ENCODE data around the gene RHBDL1.

Gene RHBDL1

DNA sequence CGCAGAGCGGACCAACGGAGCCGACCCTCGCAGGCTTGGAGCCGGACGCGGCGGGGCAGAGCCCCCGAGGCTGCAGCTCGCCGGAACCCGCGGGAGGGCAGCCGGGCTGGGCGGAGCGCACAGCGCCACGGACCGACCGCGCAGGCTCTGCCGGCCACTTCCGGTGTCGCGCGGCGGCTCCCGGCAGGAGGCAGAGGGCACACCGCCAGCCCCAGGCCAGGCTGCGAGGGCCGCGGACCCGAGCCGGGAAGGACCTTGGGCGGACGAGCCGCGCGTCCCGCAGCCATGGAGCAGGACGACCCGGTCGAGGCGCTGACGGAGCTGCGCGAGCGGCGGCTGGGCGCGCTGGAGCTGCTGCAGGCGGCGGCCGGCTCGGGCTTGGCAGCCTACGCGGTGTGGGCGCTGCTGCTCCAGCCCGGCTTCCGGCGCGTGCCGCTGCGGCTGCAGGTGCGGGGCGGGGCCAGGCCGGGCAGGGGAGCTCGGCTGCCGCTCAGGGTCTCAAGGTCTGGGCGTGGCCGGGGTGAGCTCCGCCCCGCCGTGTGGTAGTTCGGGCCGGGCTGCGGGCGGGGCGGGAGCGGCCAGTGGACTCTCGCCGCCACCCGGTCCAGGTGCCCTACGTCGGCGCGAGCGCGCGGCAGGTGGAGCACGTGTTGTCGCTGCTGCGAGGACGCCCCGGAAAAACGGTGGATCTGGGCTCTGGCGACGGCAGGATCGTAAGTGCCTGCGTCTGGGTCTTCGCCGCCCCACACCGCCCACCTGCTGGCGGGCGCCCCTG lies 45.7 kb downstream of the RHBDL1 start, which contains the start of gene ANTKMT:
Gene ANTKMT, plus strand, starts transcription at position 157 of the 775 bp plus-strand sequence. Its CDS starts 129 bp downstream, at position 286.
- DNase-seq (ENCODE audit: low read depth): peak; percentile 49

DNA sequence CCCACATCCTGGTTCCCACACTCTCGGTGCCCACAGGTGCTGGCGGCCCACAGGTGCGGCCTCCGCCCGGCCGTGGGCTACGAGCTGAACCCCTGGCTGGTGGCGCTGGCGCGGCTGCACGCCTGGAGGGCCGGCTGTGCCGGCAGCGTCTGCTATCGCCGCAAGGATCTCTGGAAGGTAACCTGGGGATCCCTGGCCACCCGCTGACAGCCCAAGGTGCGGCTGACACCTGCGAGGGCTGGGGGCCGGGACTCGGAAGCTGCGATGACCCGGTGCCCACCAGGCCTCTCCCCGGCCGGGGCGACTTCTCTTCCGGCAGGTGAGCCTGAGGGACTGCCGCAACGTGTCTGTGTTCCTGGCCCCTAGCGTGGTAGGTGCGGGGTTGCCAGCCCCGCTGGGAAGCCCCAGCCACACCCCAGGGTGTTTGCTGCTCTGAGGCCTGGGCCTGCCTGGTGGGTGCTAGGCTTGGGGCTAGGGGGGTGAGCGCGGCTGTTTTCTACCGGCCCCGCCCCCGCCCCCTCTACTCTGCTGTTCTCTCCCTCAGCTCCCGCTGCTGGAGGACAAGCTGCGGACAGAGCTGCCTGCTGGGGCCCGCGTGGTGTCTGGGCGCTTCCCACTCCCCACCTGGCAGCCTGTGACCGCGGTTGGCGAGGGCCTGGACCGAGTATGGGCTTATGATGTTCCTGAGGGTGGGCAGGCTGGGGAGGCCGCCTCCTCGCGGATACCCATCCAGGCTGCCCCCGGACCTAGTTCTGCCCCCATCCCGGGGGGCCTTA lies 46.5 kb downstream of the RHBDL1 start:
- DNase-seq (ENCODE audit: low read depth): no peak

DNA sequence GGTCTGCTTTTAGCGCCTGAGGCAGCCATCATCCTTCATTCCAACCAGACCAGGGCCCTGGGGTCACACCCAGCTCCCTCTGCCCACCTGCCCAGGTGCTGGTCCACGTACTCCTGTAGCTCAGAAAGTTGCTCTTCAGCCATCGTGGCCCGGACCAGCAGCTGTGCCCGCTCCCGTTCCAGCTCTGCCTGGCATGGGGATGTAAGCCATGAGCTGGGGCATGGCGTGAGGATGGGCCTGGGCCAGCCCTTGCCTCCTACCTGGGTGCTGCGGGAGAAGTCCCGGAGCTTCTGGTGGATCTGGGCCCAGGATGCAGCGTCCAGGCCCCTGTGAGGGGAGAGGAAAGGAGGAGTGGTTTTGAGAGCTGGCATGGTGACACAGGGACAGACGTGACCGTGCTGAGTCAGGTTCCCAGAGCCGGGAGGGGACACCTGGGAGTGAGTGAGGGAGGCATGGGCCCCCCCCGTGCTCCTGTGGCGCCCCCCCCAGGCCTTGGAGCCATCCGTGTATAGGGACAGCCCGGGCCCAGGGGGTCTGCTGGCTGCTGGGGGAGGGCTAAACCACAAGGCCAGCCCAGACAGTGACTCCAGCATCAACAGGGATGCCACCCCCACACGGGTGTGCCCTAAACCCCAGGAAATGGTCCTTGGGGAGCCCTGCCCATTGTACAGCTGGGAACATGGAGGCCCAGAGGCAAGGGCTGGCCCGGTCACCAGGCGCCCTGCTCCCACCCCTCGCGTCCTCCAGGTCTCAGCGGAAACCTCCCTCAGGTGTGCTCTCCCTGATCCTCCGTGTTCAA lies 47.6 kb downstream of the RHBDL1 start:
- no peak for DNase-seq (ENCODE audit: low read depth)

DNA sequence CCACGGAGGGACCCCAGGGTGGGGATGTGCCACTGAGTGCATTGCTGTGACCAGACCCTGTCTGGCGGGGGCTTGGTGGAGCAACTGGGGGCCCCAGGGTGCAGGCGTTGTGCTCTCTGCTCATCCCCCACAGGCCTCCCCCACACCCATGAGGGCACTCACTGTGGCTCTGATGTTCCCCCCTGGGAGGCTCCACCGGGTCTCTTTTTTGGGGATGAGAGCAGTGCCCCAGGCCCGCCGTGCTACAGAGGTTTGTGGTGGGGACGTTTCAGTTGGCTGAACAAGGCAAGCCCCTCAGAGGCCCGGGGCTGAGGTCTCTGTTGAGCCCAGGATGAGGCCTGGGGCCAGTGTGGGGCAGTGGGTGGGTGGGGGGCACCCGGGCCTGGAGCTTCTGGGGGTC lies 48.2 kb downstream of the RHBDL1 start:
- no peak for DNase-seq (ENCODE audit: low read depth)

DNA sequence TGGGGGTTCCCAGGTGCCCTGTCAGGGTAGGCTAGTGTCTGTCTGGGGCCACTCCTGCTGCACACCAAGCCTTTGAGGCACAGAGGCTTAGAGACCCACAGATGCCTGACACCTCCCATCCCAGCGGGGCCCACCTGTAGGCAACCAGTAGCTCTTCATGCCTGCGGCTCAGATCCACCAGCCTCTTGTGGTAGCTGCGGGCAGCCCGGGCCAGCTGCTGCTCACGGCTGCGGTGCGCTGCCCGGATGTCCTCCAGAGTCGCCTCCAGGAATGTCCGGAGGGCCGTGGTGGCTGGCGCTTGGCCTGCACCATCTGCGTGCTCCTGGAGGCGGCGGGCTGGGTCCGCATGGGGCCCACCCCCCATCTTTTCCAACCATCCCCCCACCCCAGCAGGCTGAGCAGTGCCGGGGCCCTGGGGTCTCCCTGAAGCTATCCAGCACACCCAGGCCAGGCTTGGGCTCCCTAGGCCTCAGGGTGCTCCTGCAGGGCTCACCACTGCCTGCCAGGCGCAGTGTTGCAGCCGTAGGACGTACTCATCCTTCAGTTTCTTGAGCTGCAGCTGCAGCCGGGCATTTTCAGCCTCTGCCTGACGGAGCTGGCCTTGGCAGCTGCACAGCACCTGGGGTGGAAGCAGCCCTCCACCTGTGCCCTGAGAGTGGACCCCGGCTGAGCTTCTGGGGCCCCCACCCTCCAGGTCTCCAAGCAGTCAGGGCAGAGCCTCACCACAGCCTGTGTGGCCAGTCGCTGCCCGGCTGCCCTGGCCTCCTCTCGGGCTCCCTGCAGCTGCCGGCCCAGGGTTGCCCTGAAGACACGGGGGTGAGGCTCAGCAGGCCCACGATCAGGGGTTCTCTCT lies 48.9 kb downstream of the RHBDL1 start:
- DNase-seq (ENCODE audit: low read depth): no peak

DNA sequence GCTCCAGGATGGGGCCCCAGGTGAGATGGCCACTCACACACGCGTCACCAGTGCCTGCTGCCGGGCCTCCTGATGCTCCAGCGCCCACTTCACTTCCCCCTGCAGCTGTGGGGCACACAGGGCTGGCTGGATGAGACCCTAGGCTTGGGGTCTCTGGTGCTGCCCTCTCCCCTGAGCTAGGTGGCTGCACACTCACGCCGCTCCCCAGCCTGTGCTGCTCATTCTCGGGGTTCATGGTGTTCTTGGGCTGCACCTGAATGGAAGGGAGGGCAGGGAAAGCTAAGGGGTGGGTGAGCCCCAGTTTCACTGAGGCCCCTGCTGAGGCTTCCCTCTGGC lies 49.5 kb downstream of the RHBDL1 start:
- DNase-seq (ENCODE audit: low read depth): no peak

DNA sequence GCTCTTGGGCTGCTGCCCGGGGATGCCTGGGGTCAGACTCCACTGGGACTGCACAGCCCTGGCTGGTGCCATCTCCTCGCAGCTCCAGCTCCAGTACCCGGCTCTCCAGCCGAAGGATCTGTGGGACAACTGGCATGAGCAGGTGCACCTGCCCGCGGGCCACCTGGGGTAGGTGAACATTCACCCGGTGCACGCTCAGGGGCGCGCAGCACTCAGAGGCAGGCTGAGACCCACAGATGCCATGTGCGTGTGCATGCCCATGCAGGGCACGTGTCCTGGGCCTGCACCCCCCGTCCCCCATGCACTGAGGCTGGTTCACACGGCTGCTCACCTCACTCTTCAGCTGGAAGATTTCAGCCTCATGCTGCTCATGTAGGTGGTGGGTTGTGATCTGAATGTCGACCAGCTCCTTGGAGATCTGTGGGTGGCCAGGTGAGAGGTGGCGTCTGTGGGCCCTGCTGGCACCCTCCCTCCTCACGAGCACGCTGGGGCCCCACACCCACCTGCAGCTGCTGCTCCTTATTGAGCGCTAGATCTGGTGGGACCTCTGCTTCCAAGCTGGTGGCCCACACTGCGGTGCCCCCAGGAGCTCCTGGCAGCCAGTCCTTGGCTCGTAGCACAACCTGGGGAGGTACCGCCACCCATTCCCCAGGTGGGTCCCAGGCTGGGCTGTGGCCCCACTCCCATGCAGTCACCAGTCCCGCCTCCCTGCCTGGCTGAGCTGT lies 50.2 kb downstream of the RHBDL1 start:
- DNase-seq (ENCODE audit: low read depth): no peak

DNA sequence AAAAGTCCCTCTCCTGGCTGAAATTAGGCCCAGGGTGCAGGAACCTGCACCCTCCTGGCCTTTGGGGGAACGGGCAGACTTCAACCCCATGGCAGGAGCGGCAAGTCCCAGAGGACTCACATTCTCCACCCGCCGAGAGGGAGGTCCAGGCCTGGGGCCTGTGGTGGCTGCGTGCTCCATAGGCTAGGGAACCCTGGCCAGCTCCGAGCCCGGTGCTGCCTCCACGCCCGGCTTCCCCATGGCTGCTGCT lies 50.6 kb downstream of the RHBDL1 start:
- no peak for DNase-seq (ENCODE audit: low read depth)

DNA sequence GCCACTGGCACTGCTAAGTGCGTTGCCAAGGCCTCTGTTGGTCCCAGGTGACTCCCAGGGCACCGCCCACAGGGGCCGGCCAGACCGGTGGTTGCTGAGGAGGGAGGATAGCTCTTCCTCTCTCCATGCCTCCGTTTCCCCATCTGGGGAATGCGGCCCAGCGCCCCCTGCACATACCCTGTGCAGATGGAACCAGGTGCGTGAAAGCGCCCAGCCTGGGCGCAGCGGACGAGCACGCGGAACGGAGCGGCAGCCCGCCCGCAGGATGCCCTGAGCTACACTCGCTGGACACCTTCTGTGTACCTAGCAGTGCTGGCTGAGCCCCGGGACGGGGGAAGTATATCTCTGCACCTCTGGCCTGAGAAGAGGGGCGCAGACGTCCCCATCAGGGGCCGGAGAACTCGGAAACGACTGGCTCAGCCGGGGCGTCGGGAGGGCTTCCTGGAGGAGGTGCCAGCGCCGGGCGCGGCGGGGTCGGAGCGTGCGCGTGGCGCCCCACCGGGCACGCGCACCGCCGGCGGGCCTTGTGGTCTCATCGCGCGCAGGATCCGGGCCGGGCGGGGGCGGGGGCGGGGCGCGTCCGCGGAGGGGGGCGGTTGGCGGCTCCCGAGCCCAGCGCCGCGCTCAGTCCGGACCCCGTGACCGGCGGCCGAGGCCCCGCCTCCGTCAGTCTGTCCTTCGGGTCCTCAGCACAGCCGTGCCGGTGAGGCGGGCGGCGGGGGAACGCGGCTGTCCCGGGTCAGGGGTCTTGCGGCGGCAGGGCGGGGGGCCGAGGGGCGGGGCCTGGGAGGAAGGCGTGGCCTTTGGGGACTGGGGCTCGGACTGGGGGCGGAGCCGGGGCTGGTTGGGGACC lies 51.2 kb downstream of the RHBDL1 start, which contains the start of the genes CCDC78 and HAGHL:
Gene CCDC78, minus strand, starts transcription at position 6 of the 853 bp plus-strand sequence. CDS start 76 bp downstream, outside the sequence.
Gene HAGHL, plus strand, starts transcription at position 669 of the 853 bp plus-strand sequence. CDS start 404 bp downstream, outside the sequence.
- peak; percentile 46 for DNase-seq (ENCODE audit: low read depth)

DNA sequence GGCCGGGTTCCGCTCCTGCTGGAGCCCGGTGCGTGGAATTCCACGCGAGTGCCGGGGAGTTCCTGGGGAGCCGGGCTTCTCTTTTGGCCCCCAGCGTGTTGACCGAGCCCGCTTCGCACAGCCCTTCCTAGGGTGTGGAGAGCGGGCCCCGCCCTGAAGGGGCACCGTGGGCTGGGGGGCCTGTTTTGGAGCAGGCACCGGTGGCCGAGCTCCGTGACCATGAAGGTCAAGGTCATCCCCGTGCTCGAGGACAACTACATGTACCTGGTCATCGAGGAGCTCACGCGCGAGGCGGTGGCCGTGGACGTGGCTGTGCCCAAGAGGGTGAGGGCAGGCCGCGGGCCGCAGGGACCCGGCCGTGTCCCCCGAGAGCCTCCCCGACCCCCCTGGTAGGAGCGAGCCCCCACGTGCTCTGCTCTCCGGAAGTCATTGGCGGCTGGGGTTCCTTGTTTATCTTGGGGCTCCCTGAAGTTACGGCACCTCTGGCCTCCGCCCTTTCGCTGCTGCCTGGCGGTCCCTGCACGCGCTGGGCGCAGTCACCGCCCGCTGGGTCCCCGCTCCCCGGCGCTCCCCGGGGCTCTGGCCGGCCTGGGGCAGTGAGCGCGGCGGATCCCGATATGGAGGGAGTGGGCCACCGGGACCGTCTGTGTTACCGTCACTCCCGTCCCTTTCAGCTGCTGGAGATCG lies 52.0 kb downstream of the RHBDL1 start:
- DNase-seq (ENCODE audit: low read depth): no peak
